GM12873 (cell line): Measurements from ENCODE around the gene BAHD1.

Source experiments
- TF ChIP-seq, protein P1 (sequence below): IDR thresholded peaks from 2 replicates; pipeline ENCODE4 v1.5.1; 2012; ENCODE audit warnings: low read depth, mild to moderate bottlenecking, moderate library complexity, low read length, control low read depth; ENCODE audit not compliant: insufficient read depth; ENCODE audit errors: missing control alignments

BAHD1 gene

DNA sequence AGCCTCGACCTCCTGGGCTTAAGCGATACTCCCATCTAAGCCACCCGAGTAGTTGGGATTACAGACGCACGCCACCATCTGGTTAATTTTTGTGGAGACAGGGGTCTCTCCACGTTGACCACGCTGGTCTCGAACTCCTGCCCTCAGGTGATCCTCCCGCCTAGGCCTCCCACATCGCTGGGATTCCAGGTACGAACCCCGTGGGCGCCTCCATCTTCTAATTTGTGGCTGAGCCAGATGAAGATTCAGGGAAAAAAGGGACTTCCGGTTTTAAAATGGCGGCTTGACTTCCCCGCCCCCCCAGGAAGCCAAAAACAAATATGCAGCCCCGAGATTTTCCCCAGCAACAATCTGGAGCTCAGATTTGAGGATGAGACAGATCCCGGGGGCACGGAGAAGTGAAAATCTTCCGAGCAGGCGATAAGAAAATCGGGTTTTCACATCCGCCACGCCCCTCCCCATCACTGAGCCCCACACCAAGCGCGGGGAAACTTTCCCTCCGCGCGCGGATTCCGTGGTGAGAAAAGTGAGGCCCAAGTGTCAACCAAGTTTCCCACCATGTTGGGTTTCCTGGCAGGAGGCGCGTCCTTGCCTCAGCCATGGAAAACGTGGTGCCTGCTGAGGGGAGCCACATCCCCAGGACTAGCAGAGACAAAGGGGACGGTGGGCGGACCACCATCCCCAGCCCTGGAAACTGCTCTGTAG is 45.5 kb downstream of the BAHD1 start:
- TF ChIP-seq, protein P1, sequence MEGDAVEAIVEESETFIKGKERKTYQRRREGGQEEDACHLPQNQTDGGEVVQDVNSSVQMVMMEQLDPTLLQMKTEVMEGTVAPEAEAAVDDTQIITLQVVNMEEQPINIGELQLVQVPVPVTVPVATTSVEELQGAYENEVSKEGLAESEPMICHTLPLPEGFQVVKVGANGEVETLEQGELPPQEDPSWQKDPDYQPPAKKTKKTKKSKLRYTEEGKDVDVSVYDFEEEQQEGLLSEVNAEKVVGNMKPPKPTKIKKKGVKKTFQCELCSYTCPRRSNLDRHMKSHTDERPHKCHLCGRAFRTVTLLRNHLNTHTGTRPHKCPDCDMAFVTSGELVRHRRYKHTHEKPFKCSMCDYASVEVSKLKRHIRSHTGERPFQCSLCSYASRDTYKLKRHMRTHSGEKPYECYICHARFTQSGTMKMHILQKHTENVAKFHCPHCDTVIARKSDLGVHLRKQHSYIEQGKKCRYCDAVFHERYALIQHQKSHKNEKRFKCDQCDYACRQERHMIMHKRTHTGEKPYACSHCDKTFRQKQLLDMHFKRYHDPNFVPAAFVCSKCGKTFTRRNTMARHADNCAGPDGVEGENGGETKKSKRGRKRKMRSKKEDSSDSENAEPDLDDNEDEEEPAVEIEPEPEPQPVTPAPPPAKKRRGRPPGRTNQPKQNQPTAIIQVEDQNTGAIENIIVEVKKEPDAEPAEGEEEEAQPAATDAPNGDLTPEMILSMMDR = no peak

DNA sequence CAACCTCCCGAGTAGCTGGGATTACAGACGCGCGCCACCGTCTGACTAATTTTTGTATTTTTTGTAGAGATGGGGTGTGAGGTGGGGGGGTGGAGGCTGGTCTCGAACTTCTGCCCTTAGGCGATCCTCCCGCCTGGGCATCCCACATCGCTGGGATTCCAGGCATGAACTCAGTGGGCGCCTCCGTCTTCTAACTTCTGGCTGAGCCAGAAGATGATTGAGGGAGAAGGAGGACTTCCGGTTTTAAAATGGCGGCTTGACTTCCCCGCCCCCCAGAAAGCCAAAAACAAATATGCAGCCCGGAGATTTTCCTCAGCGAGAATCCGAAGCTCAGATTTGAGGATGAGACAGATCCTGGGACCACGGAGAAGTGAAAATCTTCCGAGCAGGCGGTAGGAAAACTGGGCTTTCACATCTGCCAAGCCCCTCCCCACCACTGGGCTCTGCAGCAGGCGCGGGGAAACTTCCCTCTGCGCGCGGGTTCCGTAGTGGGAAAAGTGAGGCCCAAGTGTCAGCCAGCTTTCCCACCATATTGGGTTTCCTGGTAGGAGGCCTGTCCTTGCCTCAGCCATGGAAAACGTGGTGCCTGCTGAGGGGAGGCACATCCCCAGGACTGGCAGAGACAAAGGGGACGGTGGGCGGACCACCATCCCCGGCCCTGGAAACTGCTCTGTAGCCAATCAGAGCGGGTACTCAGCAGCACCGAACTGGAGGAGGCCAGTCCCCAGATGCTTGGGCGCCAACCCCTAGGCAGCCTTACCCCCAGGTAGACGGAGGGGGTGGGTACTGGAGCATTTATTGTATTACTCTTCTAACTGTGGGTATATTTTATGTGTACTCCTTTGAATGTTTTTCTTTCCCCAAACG is 47.3 kb downstream of the BAHD1 start:
- TF ChIP-seq, protein P1 = no peak

DNA sequence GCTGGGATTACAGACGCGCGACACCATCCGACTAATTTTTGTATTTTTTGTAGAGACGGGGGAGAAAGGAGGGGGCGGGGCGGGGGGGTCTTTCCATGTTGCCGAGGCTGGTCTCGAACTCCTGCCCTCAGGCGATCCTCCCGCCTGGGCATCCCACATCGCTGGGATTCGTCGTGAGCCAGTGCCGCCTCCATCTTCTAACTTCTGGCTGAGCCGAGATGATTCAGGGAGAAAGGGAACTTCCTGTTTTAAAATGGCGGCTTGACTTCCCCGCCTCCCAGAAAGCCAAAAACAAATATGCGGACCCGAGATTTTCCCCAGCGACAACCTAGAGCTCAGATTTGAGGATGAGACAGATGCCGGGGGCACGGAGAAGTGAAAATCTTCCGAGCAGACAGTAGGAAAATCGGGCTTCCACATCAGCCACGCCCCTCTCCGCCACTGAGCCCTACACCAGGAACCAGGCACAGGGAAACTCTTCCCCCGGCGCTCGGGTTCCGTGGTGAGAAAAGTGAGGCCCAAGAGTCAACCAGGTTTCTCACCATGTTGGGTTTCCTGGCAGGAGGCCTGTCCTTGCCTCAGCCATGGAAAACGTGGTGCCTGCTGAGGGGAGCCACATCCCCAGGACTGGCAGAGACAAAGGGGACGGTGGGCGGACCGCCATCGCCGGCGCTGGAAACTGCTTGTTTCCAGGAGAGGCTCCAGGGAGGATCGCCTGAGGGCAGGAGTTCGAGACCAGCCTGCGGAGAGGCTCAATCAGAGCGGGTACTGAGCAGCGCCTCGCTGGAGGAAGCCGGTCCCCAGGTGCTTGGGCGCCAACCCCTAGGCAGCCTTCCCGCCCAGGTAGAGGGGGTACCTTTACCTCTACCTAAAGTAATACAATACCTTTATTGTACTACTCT is 48.8 kb downstream of the BAHD1 start:
- TF ChIP-seq, protein P1 = no peak

DNA sequence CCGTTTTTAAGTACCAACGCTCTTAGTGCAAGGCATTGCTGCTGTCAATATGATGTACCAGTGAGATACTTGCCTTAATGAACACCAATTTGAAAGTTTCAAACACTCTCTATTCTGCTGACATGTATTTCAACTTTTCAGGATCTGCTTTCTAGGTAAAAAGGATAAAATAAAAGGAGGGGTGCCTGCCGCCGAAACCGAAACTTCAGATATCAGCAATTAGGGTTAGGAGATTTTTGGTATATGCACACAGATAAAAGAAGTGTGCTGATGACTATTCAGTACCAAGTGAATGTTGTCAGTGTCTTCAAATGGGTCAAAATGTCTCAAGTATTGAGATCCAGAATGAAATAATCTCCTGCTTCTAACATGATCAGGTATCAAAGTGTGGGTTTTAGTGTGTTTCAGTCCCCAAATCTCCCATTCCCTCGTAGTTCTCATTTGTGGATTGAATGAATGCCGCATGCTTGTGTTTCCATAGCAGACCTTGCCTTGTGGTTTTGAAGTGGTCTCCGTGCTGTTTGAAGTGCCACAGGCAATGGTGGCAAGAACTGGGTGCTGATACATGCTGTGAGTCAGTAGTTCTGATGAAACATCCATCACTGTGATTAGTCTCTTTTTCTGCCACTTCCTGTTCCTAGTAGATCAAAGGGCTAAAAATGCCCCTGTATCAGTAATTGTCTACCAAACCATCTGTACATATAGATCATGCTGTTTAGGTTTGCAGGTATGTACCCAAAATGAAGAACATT is 52.5 kb downstream of the BAHD1 start:
- TF ChIP-seq, protein P1 = no peak

DNA sequence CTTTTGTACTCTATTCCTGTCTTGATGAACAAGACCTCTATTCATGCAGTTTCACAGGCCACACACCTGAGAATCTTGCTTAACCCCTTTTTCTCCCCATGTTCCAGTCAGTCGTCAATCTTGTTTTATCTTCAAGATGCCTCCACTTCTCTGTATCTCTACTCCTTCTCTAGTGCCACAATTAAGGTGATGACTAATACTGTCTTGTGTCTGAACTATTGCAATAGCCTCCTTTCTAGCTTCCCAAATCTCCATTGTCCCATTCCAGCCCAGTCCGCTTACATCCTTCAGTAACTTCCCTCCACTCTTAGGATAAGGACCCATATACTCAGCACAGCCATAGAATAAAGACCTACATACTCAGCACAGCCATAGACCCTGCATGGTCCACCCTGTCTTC is 54.8 kb downstream of the BAHD1 start:
- TF ChIP-seq, protein P1 = no peak

DNA sequence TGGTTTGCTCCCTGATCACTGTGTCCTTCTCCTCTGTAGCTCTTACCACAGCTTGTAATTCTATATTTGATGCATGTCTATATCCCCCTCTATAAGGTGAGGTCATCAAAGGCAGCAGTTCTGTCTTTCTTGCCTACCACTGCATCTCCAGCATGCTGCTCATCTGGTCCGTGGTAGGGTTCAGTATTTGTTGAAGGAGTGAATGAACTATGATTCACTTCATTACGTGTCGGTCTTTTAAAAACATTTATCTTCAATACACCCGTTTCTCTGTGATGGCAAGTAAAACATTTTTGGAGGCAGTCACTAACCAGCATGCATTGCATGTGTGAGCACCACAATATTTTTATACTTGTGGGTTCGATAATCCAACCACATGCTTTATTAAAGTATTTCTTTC is 57.7 kb downstream of the BAHD1 start:
- TF ChIP-seq, protein P1 = no peak
